HG03378 (cell line): ENCODE data around the gene TXNDC15.
"Not testable (repeated sequence)": the region's sequence is repeated elsewhere in the genome, so short reads cannot be mapped to it uniquely, and the experiment has no call there.

Experiments
- ATAC-seq: cut with Tn5 transposase; IDR thresholded peaks from one replicate; pipeline ENCODE4 v1.9.1; 2021; ENCODE audit warnings: mild to moderate bottlenecking, moderate library complexity; ENCODE audit not compliant: unreplicated experiment

TXNDC15 gene, protein sequence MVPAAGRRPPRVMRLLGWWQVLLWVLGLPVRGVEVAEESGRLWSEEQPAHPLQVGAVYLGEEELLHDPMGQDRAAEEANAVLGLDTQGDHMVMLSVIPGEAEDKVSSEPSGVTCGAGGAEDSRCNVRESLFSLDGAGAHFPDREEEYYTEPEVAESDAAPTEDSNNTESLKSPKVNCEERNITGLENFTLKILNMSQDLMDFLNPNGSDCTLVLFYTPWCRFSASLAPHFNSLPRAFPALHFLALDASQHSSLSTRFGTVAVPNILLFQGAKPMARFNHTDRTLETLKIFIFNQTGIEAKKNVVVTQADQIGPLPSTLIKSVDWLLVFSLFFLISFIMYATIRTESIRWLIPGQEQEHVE

DNA sequence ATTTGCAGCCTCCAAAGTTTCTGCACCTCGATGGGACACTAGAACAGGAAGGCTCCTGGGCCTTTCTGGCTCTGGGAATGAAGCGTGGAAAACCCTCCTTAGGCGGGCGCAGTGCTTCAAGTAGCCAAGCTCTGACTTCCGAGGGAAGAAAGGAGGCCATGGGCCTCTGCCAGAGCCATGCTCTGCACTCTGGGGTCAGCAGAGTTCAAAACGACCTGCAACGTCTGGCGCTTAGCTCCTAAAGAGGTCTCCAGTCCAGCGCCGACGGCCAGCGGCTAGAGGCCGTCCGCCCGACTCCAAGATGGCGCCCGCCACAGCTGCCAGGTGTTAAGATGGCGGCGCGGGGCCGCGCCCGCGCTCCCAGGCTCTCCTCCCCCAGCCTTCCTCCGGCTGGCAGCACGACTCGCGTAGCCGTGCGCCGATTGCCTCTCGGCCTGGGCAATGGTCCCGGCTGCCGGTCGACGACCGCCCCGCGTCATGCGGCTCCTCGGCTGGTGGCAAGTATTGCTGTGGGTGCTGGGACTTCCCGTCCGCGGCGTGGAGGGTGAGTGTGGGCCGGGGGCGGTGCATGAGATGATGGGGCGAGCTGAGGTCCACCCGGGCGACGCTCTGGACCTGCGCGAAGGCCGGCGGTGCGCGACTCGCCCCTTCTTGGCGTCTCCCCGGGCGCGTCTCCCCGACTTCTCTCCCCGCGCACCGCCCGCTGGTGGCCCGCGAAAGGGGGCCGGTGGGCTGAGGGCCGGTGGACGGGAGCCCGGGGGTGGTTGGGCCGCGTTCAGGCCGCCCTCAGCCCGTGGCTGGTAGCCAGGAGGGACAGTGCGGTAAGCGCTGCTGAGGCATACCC lies at the start of gene TXNDC15:
Gene TXNDC15, plus strand, starts transcription at position 385 of the 844 bp plus-strand sequence. Its CDS starts 57 bp downstream, at position 442.
- peak; percentile 45 for ATAC-seq

DNA sequence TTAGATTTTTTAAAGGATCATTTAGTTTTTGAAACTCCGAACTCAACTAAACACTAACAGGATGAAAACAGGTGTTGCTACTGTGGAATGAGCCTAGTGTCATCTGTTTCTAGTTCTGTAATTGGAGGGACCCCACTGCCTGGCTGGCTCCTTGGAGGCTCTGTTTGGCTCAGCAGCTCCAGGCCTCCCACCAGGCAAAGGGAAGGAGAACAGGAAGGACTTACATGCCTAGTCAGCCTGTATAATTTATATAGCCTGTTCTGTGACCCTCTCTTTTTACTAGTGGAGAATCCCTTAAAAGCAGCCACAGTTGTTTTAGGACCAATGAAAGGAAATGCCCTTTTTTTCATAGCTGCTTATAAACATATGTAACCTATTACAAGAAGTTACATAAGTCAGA lies 49.5 kb upstream of the TXNDC15 start:
- no peak for ATAC-seq

DNA sequence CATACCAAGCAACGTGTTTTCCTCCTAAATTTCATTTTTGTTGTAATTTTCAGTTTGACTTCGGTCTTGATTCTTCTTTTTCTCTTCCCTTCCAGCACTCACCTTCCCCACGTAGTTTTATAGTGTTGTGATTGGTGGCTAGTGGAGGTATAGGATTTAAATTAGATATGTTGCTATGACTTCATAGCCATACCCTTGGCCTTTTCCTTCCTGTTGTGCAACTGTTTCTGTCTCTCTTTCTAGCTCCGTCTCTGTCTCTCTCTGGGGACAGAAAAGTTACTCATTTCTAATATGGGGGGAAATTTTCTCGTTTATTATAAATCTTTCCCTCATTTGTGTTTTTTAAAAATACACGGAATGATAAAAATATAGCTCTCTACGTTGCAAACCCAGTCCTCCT lies 49.0 kb upstream of the TXNDC15 start:
- peak; percentile 49 for ATAC-seq

DNA sequence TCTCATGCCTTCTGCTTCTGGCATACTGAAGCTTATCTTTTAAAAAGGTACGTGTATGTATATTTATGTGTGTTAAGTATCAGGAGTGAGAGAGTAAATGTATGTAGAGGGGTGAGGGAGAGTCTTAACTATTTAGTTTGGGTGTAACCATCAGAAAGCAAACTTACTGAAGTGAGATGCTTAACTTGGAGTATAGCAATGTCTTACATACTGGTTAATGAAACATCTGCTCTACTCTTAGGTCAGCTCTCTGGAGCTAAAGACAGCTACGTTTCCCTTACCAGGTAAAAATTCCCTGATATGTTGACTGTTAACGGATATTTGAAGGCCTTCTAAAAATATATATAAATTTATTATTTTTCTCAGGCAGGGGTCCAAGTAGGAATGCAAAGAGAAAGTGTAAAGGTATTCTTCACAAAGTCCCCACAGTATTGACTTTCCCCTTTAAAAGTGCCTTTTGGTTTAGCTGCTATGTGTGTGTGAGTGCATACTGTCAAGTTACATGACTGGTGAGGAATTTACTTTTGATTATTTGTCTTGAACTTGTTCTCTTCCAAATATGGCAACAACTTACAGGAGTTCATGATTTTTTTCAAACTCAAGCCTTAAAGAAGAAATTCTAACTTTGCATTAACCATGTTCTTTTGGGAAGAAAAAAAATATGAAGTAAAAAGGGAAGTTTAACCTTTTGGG lies 40.7 kb upstream of the TXNDC15 start:
- ATAC-seq, result no peak

DNA sequence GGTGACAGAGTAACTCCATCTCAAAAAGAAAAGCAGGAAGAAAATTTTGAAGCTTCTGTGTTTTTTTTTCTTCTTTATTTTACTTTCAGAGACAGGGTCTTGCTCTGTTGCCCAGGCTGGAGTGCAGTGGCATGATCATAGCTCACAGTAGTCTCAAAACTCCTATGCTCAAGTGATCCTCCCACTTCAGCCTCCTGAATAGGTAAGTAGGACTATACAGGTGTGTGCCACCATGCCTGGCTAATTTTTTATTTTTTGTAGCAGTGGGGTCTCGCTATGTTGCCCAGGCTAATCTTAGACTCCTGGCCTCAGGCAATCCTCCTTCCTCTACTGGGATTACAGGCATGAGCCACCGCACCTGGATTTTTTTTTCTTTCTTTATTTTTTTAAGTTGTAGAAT lies 38.5 kb upstream of the TXNDC15 start:
- ATAC-seq, result no peak

DNA sequence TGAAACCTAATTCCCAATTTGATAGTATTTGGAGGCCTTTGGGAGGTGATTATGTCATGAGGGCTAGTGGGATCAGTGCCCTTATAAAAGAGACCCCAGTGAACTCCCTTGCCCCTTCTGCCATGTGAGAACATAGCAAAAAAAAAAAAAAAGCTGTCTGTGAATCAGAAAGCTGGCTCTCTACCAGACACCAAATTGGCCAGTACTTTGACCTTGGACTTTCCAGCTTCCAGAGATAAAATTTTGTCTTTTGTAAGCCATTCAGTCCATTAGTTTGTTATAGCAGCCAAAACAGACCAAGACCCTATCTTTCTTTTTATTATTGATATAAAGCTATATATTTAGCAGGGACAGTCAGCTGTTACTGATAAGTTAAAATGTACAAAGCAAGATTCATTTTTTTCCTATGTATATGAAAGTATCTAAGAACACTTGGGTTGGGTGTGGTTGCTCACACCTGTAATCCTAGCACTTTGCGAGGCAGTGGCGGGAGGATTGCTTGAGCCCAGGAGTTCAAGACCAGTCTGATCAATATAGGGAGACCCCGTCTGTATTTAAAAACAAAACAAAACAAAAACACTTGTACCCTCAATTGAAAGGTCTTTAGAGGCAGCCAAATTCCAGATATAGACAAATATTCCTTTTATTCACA lies 36.5 kb upstream of the TXNDC15 start:
- no peak for ATAC-seq

DNA sequence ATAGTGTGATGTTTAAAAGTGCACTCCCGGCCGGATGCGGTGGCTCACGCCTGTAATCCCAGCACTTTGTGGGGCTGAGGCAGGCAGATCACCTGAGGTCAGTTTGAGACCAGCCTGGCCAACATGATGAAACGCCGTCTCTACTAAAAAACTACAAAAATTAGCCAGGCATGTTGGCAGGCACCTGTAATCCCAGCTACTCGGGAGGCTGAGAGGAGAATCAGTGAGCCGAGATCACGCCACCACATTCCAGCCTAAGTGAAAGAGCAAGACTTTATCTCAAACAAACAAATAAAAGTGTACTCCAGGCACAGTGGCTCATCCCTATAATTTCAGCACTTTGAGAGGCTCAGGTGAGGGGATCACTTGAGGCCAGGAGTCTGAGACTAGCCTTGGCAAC lies 35.8 kb upstream of the TXNDC15 start:
- not testable (repeated sequence) for ATAC-seq

DNA sequence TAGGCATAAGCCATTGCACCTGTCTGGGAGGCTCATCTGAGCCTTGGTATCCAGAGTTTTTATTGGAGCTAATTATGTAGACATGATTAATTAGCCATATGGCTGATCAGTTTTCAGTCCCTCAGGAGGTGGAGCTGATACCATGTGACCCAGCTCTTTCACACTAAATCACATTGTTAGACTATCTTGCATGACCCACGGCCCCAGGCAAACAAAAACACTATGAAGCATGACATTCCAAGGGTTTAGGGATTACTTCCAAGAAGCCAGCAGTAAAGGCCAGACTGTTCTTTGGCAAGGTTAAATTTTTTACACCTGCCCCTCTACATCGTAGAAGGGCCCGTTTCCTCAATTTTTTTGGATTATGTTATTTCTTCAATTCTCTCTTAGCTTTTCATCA lies 33.4 kb upstream of the TXNDC15 start:
- no peak for ATAC-seq

DNA sequence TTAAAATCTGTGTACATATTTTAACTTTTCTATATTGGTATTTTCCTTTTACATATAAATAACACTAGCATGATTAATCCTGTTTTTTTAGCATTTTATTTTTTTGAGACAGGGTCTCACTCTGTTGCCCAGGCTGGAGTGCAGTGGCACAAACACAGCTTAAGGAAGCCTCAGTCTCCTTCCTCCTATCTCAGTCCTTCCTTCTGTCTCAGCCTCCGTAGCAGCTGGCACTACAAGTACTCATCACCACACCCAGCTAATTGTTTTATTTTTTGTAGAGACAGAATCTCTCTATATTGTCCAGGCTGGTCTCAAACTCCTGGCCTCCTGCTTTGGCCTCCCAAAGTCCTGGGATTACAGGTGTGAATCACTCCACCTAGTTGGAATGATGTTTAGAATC lies 29.9 kb upstream of the TXNDC15 start:
- no peak for ATAC-seq

DNA sequence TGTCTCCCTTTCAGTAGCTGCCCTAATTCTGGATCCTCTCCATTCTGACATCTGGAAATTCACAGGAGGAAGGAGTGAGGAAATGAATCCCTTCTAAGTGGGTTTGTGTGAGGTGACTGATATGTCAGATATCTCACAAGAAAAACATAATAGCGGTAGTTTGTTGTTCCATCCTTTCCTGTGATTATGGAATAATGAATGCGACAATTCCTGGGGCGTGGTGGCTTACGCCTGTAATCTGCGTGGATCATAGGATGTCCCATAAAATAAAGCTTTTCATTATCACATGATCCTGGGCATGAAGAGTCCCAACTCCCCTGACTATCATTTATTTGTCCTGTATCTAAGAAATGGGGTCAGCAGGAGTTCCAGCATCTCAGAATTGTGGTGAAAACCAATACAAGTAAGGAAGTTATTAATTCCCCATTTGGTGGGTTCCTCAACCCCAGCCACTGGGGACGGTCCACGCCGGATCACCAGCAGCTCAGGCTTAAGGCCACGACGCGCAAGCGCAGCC lies 28.8 kb upstream of the TXNDC15 start:
- no peak for ATAC-seq

DNA sequence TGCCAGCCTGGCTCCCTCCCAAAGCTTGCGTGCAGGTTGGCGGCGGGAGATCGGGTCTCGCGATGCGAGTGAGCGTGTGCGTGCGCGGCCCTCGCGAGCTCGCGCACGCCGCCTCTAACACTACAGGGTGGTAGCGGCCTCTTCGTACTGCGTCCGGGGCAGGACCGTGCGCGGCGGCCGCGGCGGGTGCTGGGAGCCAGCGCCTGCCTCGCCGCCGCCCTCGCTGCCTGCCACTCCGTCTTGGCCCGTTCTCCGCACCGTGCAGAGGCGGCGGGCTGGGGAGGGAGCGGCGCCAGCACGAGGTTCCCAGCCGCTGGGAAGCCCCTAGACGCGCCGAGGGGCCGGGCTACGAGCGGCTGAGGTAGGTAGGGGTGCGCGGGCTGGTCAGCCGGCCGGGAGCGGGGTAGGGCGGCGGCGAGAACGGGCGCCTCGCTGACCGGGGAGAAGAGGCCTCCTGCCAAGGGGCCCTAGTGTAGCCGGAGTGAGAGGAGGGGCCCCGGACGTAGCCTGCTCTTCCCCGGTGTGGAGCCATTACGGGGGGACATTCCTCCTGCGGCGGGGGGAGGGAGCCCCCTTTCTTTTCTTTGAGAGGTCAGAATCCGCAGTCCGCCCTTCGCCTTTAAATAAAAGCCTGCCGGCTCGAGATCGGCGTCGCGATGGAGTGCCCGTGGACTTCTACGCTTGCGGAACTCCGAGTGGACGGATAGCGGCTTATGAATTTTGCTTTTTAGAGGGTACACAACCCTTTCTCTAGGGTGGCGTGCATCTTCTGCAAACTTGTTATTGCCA lies 28.1 kb upstream of the TXNDC15 start, which contains the start of gene C5orf24:
Gene C5orf24, plus strand, starts transcription at position 117 of the 789 bp plus-strand sequence. CDS start 8,933 bp downstream, outside the sequence.
- ATAC-seq, result peak; percentile 73

DNA sequence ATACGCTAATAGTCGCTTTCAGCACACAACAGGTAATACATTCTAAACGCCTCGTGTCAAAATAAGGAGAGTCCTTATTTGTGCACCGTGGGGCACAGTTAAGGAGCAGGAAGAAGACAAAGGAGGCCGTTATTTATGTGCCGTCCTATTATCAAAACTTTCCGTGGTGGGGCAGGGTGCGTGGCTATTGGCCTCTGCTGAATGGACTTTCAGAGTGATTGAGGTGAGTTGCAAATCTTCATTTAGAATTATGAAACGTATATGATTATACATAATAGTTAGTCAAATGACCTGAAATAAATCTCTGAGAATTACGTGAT lies 27.6 kb upstream of the TXNDC15 start:
- no peak for ATAC-seq

DNA sequence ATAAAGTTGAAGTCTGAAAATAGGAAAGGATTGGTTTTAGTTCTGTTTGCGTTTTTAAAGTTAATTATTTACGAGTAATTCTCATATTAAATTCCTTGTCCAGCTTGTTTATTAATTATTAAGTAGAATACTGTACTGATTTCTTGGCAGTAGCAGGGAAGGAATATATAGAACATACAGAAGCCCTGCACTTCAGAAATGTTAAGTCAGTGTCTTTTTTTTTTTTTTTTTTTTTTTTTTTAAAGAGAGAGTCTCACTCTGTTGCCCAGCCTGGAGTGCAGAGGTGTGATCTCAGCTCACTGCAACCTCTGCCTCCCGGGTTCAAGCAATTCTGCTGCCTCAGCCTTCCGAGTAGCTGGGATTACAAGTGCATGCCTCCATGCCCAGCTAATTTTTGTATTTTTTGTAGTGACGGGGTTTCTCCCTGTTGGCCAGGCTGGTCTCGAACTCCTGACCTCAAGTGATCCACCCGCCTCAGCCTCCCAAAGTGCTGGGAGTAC lies 24.7 kb upstream of the TXNDC15 start:
- not testable (repeated sequence) for ATAC-seq

DNA sequence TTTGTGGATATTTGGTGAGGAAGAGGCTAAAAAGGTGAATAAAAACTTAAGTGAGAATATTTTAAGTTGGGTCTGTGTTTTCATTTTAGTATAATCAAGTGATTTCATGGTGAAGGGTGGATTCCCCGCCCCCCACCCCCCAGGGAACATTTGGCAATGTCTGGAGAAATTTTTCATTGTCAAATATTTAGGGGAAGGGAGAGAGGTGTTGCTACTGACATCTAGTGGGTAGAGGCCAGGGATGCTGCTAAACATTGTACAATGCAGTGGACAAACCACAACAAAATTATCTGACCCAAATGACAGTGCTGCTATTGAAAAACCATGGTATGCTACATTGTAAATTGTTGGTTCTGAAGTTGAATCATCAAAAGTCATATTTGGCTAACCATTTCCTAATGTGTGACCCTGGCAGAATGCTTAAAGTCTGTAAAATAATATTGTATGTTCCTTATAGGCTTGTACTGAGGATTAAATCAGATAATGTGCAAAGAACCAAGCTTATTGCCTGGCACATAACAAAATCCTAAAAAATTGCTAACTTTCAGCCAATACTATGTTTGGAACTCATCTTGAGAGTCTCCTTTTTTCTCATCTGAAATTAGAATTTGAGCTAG lies 22.8 kb upstream of the TXNDC15 start:
- ATAC-seq, result no peak

DNA sequence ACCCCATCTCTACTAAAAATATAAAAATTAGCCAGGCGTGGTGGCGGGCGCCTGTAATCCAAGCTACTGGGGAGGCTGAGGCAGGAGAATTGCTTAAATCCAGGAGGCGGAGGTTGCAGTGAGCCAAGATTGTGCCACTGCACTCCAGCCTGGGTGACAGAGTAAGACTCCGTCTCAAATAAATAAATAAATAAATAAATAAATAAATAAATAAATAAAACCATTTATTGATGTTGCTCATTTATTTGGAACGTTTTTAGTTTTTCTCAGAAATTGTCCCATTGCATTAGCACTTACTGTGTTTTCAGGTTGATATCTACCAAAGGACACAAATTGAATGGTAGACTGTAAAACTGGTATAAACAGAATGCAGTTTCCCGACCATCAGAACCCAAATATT lies 17.7 kb upstream of the TXNDC15 start:
- not testable (repeated sequence) for ATAC-seq

DNA sequence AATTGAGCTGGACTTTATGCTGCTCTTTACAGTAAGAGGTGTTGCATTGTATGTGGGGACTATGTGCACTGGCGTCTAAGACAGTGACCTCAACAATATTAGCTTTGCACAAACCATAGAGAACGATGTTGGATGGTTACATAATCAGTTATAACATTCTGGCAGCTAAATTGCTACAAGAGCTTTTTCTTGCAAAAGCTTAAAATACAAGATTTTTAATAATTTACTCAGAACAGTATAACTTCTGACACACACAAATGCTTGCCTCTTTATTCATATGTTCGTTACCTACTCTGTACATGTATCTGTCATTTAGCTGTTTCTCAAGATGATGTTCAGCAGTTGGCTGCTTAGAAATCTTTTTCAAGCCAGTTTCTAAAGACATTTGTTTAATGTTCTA lies 16.8 kb upstream of the TXNDC15 start:
- no peak for ATAC-seq

DNA sequence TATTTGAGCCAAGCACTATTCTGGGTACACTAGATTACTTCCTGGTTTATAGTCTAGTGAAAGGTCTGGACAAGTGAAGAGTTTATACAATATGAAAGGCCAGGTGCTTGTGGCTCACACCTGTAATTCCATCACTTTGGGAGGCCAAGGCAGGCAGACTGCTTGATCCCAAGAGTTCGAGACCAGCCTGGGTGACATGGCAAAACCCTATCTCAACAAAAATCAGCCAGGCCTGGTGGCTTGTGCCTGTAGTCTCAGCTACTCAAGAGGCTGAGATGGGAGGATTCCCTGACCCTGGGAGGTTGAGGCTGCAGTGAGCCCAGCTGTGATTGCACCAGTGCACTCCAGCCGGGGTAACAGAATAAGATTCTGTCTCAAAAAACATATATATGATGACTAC lies 9.5 kb upstream of the TXNDC15 start:
- ATAC-seq, result no peak

DNA sequence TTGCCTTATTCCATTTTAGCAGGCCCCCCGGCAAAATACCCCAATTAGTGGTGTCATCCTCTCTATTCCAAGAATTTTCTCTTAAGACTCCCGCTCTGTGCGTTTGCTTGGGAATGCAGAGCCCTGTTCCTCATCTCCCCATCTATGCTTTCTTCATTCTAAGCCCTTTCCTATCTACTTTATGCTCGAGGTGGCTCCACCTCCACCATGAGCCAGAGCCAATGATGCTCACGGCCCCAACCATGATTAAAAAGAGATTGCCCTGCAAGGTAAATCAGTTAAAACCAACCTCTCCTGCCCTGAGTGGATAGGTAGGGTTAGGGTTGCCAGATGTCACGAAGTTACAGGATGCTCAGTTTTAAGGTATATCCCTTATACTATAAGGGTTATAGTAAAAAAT lies 677 bp upstream of the TXNDC15 start:
- no peak for ATAC-seq
